Large intestine (tissue), 12 donors: ENCODE measurements around the gene MMP12. TPM values are rescaled to one million over a fixed set of nuclear protein-coding genes. Genes with fewer than 3 reads are reported as not detected.
"Not testable (repeated sequence)": the region's sequence is repeated elsewhere in the genome, so short reads cannot be mapped to it uniquely, and the experiment has no call there.

Source experiments
- DNase-seq, 2 donors: peaks; one replicate each; pipeline versions ENCODE4 v3.0.0 to v3.0.0-alpha.2; 2013
- H3K27ac ChIP-seq: one replicate; pipeline ENCODE4 v1.5.1; 2013; ENCODE audit warnings: low read length
- H3K27me3 ChIP-seq: 2 replicates; pipeline ENCODE4 v1.6.1; 2013; ENCODE audit warnings: low read length; ENCODE audit not compliant: control insufficient read depth, insufficient read depth
- H3K36me3 ChIP-seq: 2 replicates; pipeline ENCODE4 v1.6.1; 2013; ENCODE audit warnings: low read length; ENCODE audit not compliant: control insufficient read depth, insufficient read depth
- H3K4me1 ChIP-seq: one replicate; pipeline ENCODE4 v1.6.1; 2013; ENCODE audit warnings: low read length; ENCODE audit not compliant: control insufficient read depth, insufficient read depth
- H3K4me3 ChIP-seq: one replicate; pipeline ENCODE4 v1.5.1; 2013; ENCODE audit warnings: low read length
- H3K9me3 ChIP-seq: one replicate; pipeline ENCODE4 v1.6.1; 2013; ENCODE audit warnings: mild to moderate bottlenecking, low read depth, low read length, moderate library complexity; ENCODE audit not compliant: control insufficient read depth
- WGBS: methylation state at CpG from one replicate; pipeline ENCODE4 v1.1.5; 2013; ENCODE audit warnings: low lambda C conversion rate; ENCODE audit not compliant: insufficient coverage; 5-methylcytosine and 5-hydroxymethylcytosine counted together
- long read RNA-seq, 11 donors: transcript quantifications; one replicate each; lab custom pipeline, GENCODE V29; 2026
- polyA plus RNA-seq: library from polyadenylated mRNA; unstranded; fragments of 120-200 nt; gene quantifications from one replicate; pipeline ENCODE4 v1.2.1, GENCODE V29; 2013

Gene MMP12
- 0.66 TPM for polyA plus RNA-seq
- long read RNA-seq, donor 1: 0 reads
- long read RNA-seq, donor 2: 0 reads
- long read RNA-seq, donor 3: 0 reads
- long read RNA-seq, donor 4: 0 reads
- long read RNA-seq, donor 5: 0 reads
- long read RNA-seq, donor 6, partial matches to known transcripts: 0 of 2 reads
- long read RNA-seq, donor 6, other reads (novel, unspliced or antisense): 0 of 2 reads
- long read RNA-seq, donor 7: 0 reads
- long read RNA-seq, donor 8, partial matches to known transcripts: 0 of 1 reads
- long read RNA-seq, donor 8, other reads (novel, unspliced or antisense): 0 of 1 reads
- long read RNA-seq, donor 9: 0 reads
- long read RNA-seq, donor 10: 0 reads
- long read RNA-seq, donor 11, partial matches to known transcripts: 0 of 1 reads
- long read RNA-seq, donor 11, other reads (novel, unspliced or antisense): 0 of 1 reads

DNA sequence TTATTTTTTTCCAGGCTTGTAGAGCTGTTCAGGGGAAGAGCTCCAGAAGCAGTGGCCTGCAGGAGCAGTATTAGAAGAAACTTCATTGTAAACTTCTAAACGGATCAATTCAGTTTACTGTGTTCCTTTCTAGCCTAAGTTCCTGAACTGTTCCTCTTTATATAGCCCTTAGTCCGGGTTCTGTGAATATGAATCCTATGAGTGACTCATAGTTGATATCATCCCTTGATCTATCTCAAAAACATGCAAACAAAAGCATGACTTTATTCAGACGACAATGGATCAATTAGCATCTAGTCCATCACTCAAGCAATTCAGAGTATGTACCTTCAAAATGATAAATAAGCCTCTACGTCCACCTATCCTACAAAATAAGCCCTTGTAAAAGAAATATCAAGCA is at the start of gene MMP12:
Gene MMP12 (minus strand): TSS at position 131 of the 400 bp plus-strand sequence. CDS start 45 bp downstream, at position 86.
- no peak for DNase-seq
- Histone ChIP-seq H3K4me1 (no peaks in the 10 kb centered on the region), H3K27ac (no peak within 1 kb of the TSS), H3K4me3 (no peak within 1 kb of the TSS), H3K27me3 (no peaks in the 10 kb centered on the region), H3K9me3 (no peaks in the 10 kb centered on the region), H3K36me3 (no peaks in the 10 kb centered on the region)
- 88% methylated on average over 1 of the region's 4 CpGs for WGBS

GRCh38 chr11:102921587-102922220 is 46.9 kb upstream of the MMP12 start:
- no peak overlapping the region for H3K27ac ChIP-seq
- H3K4me1 ChIP-seq: peaks cover 9% of the 10 kb centered on the region
- H3K36me3 ChIP-seq: no peaks in the 10 kb centered on the region
- no peaks in the 10 kb centered on the region for H3K9me3 ChIP-seq
- DNase-seq: no peak
- no peak overlapping the region for H3K4me3 ChIP-seq
- no peaks in the 10 kb centered on the region for H3K27me3 ChIP-seq
- 80% methylated on average over 2 of the region's 3 CpGs for WGBS

- WGBS: 85% methylated on average over 2 of the region's 13 CpGs
- no peaks in the 10 kb centered on the region for H3K9me3 ChIP-seq
- H3K36me3 ChIP-seq: no peaks in the 10 kb centered on the region
- H3K4me3 ChIP-seq: no peak overlapping the region
- no peaks in the 10 kb centered on the region for H3K4me1 ChIP-seq
- no peak for DNase-seq
- no peaks in the 10 kb centered on the region for H3K27me3 ChIP-seq
- H3K27ac ChIP-seq: no peak overlapping the region
These were observed 45.4 kb upstream of the MMP12 start for GRCh38 chr11:102920118-102920684.

- Histone ChIP-seq H3K27me3 (no peaks in the 10 kb centered on the region), H3K4me1 (peaks cover 3% of the 10 kb centered on the region), H3K27ac (no peak overlapping the region), H3K9me3 (no peaks in the 10 kb centered on the region), H3K36me3 (no peaks in the 10 kb centered on the region), H3K4me3 (no peak overlapping the region)
- no peak for DNase-seq
These were observed 40.2 kb upstream of the MMP12 start for GRCh38 chr11:102915044-102915375.

DNA sequence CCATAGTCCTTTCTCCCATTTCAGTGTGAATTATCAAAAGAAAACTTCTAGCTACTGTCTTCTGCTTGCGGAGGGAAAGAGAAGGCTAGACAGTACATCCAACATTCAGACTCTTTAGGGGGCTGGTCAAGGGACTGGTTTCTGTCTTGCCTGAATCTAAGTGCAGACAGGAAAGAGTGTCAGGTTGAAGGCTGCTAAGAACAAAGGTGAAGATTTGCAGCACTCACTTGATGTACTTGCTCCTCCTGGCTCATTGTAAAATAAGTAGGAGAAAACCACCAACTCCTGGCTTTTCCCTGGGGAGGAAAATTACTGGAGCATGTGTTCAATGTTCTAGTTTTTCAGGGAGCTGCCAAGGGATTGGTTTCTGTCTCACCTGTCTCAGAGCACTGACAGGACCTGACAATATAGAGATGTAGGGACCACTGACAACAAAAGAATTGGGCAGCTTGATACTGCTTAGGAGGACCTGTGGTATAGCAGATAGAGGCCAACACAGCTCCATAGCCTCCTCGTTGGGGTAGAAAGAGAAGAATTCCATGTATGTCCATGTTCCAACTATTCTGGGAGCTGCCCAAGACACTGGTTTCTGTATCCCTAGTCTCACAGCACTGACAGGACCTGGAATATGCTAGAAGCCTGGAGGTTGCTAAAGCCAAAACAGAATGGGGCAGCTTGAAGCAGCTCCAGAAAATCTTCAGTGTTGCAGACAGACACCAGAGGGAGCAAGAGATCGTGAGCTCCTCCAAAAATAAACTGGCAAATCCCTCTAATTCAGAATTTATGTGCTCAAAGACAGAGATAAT is 39.7 kb upstream of the MMP12 start:
- H3K4me1 ChIP-seq: peaks cover 3% of the 10 kb centered on the region
- no CpG with 5 or more reads among the region's 3 CpGs for WGBS
- no peak for DNase-seq
- no peak overlapping the region for H3K27ac ChIP-seq
- H3K27me3 ChIP-seq: no peaks in the 10 kb centered on the region
- no peak overlapping the region for H3K4me3 ChIP-seq
- H3K36me3 ChIP-seq: no peaks in the 10 kb centered on the region
- H3K9me3 ChIP-seq: no peaks in the 10 kb centered on the region

DNA sequence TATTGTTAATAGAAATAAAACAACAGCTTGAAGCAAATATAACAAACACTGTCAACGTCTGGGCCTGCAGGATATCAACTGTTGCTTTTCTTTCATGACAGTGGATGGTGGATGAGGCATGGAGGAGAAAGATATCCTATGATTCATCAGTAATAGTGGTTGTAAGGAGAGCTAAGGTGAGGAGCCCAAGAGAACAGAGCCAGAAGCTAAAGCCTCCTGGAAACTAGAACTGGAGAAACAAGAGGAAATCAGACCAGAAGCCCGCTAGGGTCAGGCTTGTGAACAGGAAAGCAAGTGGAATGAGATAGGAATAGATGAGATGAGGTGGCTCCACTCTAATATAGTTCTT is 37.7 kb upstream of the MMP12 start:
- Histone ChIP-seq H3K36me3 (no peaks in the 10 kb centered on the region), H3K4me1 (peaks cover 3% of the 10 kb centered on the region), H3K9me3 (no peaks in the 10 kb centered on the region), H3K27me3 (no peaks in the 10 kb centered on the region), H3K4me3 (no peak overlapping the region), H3K27ac (no peak overlapping the region)
- no CpG with 5 or more reads among the region's 2 CpGs for WGBS
- DNase-seq: no peak

- H3K4me1 ChIP-seq: peaks cover 3% of the 10 kb centered on the region
- no peaks in the 10 kb centered on the region for H3K27me3 ChIP-seq
- H3K9me3 ChIP-seq: no peaks in the 10 kb centered on the region
- H3K36me3 ChIP-seq: no peaks in the 10 kb centered on the region
- no peak overlapping the region for H3K27ac ChIP-seq
- no peak for DNase-seq
- 100% methylated on average over 1 of the region's 13 CpGs for WGBS
- H3K4me3 ChIP-seq: no peak overlapping the region
These were observed 37.1 kb upstream of the MMP12 start for GRCh38 chr11:102911758-102912481.

DNA sequence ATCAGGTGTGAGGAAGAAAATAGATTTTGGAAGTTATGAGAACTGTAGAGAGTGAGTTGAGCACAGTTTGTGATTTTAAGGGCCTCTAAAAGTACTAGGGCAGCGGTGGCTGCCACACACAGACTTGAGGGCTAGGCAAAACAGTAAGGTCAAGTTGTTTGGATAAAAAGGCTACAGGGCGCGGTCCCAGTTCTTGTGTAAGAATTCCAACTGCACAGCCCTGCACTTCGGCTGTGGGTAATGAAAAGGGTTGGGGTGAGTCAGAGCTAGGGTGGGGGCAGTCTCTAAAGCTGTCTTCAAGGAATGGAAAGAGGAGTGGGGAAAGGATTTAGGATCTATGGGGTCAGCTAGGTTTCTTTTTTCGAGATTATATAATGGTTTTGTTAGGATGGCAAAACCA is 31.1 kb upstream of the MMP12 start:
- H3K4me1 ChIP-seq, H3K36me3 ChIP-seq, H3K27me3 ChIP-seq, H3K9me3 ChIP-seq, H3K27ac ChIP-seq, DNase-seq, H3K4me3 ChIP-seq: not testable (repeated sequence)
- no CpG with 5 or more reads among the region's 5 CpGs for WGBS

DNA sequence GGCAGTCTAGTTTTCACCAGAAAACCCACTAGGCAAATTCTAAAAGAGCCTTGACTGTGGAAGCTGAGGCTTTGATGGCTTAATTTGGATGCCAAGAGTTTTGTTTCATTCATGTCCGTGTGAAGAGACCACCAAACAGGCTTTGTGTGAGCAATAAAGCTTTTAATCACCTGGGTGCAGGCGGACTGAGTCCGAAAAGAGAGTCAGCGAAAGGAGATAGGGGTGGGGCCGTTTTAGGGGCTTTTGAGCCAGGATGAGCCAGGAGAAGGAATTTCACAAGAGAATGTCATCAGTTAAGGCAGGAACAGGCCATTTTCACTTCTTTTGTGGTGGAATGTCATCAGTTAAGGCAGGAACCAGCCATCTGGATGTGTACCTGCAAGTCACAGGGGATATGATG is 29.1 kb upstream of the MMP12 start:
- not testable (repeated sequence) for H3K27ac ChIP-seq
- WGBS: no CpG with 5 or more reads among the region's 5 CpGs

GRCh38 chr11:102900346-102900745 is 25.6 kb upstream of the MMP12 start:
- Histone ChIP-seq H3K9me3 (no peaks in the 10 kb centered on the region), H3K4me1 (no peaks in the 10 kb centered on the region), H3K4me3 (no peak overlapping the region), H3K36me3 (no peaks in the 10 kb centered on the region), H3K27me3 (no peaks in the 10 kb centered on the region), H3K27ac (no peak overlapping the region)
- WGBS: no CpG with 5 or more reads among the region's 2 CpGs
- DNase-seq: no peak

More for the DNA sequence above, 29.1 kb upstream of the MMP12 start:
- DNase-seq, H3K4me1 ChIP-seq, H3K27me3 ChIP-seq, H3K36me3 ChIP-seq, H3K4me3 ChIP-seq, H3K9me3 ChIP-seq: not testable (repeated sequence)
